Astrocyte (in vitro differentiated cells and primary cell): Measurements from ENCODE around the gene THRB. TPM values are rescaled to one million over a fixed set of nuclear protein-coding genes. Genes with fewer than 3 reads are reported as not detected.

Experiments
- DNase-seq: peaks from one replicate; pipeline ENCODE4 v3.0.0-alpha.2; 2010; ENCODE audit warnings: low read depth
- FAIRE-seq: peaks from 2 replicates; lab custom pipeline; 2011; peaks lifted over from hg19 to GRCh38; lab: Jason Lieb, UNC
- H2AFZ ChIP-seq: 2 replicates; pipeline ENCODE4 v1.6.0; 2012; ENCODE audit warnings: low read depth, low read length, inconsistent platforms
- H3K27ac ChIP-seq: 2 replicates; pipeline ENCODE4 v1.5.1; 2011; ENCODE audit warnings: low read depth, low read length, inconsistent platforms
- H3K27me3 ChIP-seq: 2 replicates; pipeline ENCODE4 v1.6.0; 2011; ENCODE audit warnings: low read length, inconsistent platforms; ENCODE audit not compliant: insufficient read depth
- H3K36me3 ChIP-seq: 2 replicates; pipeline ENCODE4 v1.5.1; 2011; ENCODE audit warnings: low read length, inconsistent platforms; ENCODE audit not compliant: insufficient read depth
- H3K4me1 ChIP-seq: 2 replicates; pipeline ENCODE4 v1.5.1; 2011; ENCODE audit warnings: low read length, inconsistent platforms; ENCODE audit not compliant: insufficient read depth
- H3K4me2 ChIP-seq: 2 replicates; pipeline ENCODE4 v1.6.0; 2012; ENCODE audit warnings: low read length, inconsistent platforms
- H3K4me3 ChIP-seq: 2 replicates; pipeline ENCODE4 v1.5.1; 2011; ENCODE audit warnings: low read depth, mild to moderate bottlenecking, low read length, inconsistent platforms; ENCODE audit not compliant: insufficient read depth
- H3K79me2 ChIP-seq: 2 replicates; pipeline ENCODE4 v1.6.0; 2012; ENCODE audit warnings: mild to moderate bottlenecking, low read length, inconsistent platforms; ENCODE audit not compliant: insufficient read depth
- H3K9ac ChIP-seq: 2 replicates; pipeline ENCODE4 v1.6.0; 2012; ENCODE audit warnings: mild to moderate bottlenecking, low read length, inconsistent platforms
- H3K9me3 ChIP-seq: 2 replicates; pipeline ENCODE4 v1.5.1; 2012; ENCODE audit warnings: low read depth, mild to moderate bottlenecking, low read length, inconsistent platforms; ENCODE audit not compliant: insufficient read depth
- H4K20me1 ChIP-seq: 2 replicates; pipeline ENCODE4 v1.6.0; 2012; ENCODE audit warnings: low read length, inconsistent platforms; ENCODE audit not compliant: insufficient read depth
- H3K27ac Mint-ChIP-seq: one replicate; pipeline ENCODE4 v1.8.0; 2021; ENCODE audit warnings: mild to moderate bottlenecking, mixed read lengths; ENCODE audit not compliant: unreplicated experiment
- H3K27me3 Mint-ChIP-seq: one replicate; pipeline ENCODE4 v1.8.0; 2021; ENCODE audit warnings: low read depth, mixed read lengths; ENCODE audit not compliant: unreplicated experiment
- H3K36me3 Mint-ChIP-seq: one replicate; pipeline ENCODE4 v1.8.0; 2021; ENCODE audit warnings: low read depth, mixed read lengths; ENCODE audit not compliant: unreplicated experiment
- H3K4me1 Mint-ChIP-seq: one replicate; pipeline ENCODE4 v1.8.0; 2021; ENCODE audit warnings: low read depth, mixed read lengths; ENCODE audit not compliant: unreplicated experiment
- H3K4me3 Mint-ChIP-seq: one replicate; pipeline ENCODE4 v1.8.0; 2021; ENCODE audit warnings: mild to moderate bottlenecking, moderate library complexity, mixed read lengths; ENCODE audit not compliant: unreplicated experiment
- H3K9me3 Mint-ChIP-seq: one replicate; pipeline ENCODE4 v1.8.0; 2021; ENCODE audit warnings: mild to moderate bottlenecking, mixed read lengths; ENCODE audit not compliant: unreplicated experiment
- EZH2 ChIP-seq: IDR thresholded peaks from 2 replicates; pipeline ENCODE4 v1.6.1; 2012; ENCODE audit warnings: mild to moderate bottlenecking, low read length, inconsistent platforms; ENCODE audit not compliant: insufficient read depth
- total RNA-seq: library from RNA; stranded (reverse); gene quantifications from 2 replicates; pipeline ENCODE4 v1.2.1, GENCODE V29; 2021
- TF ChIP-seq, protein P1 (sequence below): IDR thresholded peaks from 2 replicates; pipeline ENCODE4 v1.5.1; 2011; ENCODE audit warnings: low read depth, mild to moderate bottlenecking, inconsistent platforms, low read length, moderate library complexity; ENCODE audit not compliant: insufficient read depth

The THRB gene
- total RNA-seq, 1 donor from 2014 or later, result 8.5 TPM

GRCh38 chr3:24518990-24519367 is 24.3 kb upstream of the THRB start:
- no peak for TF ChIP-seq EZH2
- TF ChIP-seq, protein P1, sequence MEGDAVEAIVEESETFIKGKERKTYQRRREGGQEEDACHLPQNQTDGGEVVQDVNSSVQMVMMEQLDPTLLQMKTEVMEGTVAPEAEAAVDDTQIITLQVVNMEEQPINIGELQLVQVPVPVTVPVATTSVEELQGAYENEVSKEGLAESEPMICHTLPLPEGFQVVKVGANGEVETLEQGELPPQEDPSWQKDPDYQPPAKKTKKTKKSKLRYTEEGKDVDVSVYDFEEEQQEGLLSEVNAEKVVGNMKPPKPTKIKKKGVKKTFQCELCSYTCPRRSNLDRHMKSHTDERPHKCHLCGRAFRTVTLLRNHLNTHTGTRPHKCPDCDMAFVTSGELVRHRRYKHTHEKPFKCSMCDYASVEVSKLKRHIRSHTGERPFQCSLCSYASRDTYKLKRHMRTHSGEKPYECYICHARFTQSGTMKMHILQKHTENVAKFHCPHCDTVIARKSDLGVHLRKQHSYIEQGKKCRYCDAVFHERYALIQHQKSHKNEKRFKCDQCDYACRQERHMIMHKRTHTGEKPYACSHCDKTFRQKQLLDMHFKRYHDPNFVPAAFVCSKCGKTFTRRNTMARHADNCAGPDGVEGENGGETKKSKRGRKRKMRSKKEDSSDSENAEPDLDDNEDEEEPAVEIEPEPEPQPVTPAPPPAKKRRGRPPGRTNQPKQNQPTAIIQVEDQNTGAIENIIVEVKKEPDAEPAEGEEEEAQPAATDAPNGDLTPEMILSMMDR, result no peak
- Mint-ChIP-seq H3K27ac (no peak overlapping the region), H3K4me1 (peaks cover under 1% of the 10 kb centered on the region), H3K9me3 (no peaks in the 10 kb centered on the region), H3K36me3 (no peaks in the 10 kb centered on the region), H3K27me3 (peaks cover 31% of the 10 kb centered on the region), H3K4me3 (no peak overlapping the region)
- Histone ChIP-seq H3K9ac (no peak overlapping the region), H3K79me2 (no peaks in the 10 kb centered on the region), H3K4me1 (no peaks in the 10 kb centered on the region), H2AFZ (no peak overlapping the region), H3K4me2 (peak overlapping the region; percentile 4), H3K9me3 (no peaks in the 10 kb centered on the region), H3K4me3 (no peak overlapping the region), H3K27me3 (peaks cover 23% of the 10 kb centered on the region), H4K20me1 (no peaks in the 10 kb centered on the region), H3K27ac (no peak overlapping the region), H3K36me3 (no peaks in the 10 kb centered on the region)
- DNase-seq (no peak), FAIRE-seq (no peak)

- FAIRE-seq (no peak), DNase-seq (no peak)
- no peak overlapping the region for H3K27ac ChIP-seq
- no peaks in the 10 kb centered on the region for H3K36me3 Mint-ChIP-seq
- no peak overlapping the region for H3K9ac ChIP-seq
- H3K27me3 ChIP-seq, result peaks cover 6% of the 10 kb centered on the region
- no peaks in the 10 kb centered on the region for H3K79me2 ChIP-seq
- no peak overlapping the region for H3K4me2 ChIP-seq
- no peaks in the 10 kb centered on the region for H4K20me1 ChIP-seq
- no peaks in the 10 kb centered on the region for H3K9me3 ChIP-seq
- H3K4me3 Mint-ChIP-seq, result no peak overlapping the region
- H3K27ac Mint-ChIP-seq, result no peak overlapping the region
- no peaks in the 10 kb centered on the region for H3K36me3 ChIP-seq
- no peaks in the 10 kb centered on the region for H3K4me1 Mint-ChIP-seq
- H3K4me3 ChIP-seq, result no peak overlapping the region
- H3K27me3 Mint-ChIP-seq, result peaks cover 9% of the 10 kb centered on the region
- H3K9me3 Mint-ChIP-seq, result no peaks in the 10 kb centered on the region
- no peak overlapping the region for H2AFZ ChIP-seq
- no peaks in the 10 kb centered on the region for H3K4me1 ChIP-seq
- TF ChIP-seq, protein P1, result no peak
- TF ChIP-seq EZH2, result no peak
Observed at GRCh38 chr3:24514119-24514518, 19.5 kb upstream of the THRB start.

DNA sequence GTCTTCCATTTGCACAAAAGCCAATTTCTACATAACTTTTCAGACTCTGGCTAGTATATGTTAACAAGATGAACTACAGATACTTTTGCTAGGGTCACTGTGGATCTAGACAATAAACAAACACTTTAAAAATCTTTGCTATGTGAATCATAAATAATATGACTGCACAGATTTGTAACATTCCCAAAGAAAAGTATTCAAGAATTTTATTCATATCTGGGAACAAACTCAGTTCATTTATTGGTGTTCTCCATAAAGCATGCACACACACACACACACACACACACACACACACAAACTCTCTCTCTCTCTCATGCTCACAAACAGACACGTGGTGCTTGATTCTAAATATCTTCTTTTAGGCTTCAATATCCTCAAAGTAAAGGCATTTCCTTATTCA is 18.8 kb upstream of the THRB start:
- Histone ChIP-seq H3K4me2 (no peak overlapping the region), H3K4me1 (no peaks in the 10 kb centered on the region), H4K20me1 (no peaks in the 10 kb centered on the region), H3K27ac (no peak overlapping the region), H3K79me2 (no peaks in the 10 kb centered on the region), H3K9me3 (no peaks in the 10 kb centered on the region), H3K27me3 (no peaks in the 10 kb centered on the region), H3K9ac (no peak overlapping the region), H3K4me3 (no peak overlapping the region), H3K36me3 (no peaks in the 10 kb centered on the region), H2AFZ (no peak overlapping the region)
- TF ChIP-seq, protein P1, result no peak
- no peak for TF ChIP-seq EZH2
- Mint-ChIP-seq H3K36me3 (no peaks in the 10 kb centered on the region), H3K4me1 (no peaks in the 10 kb centered on the region), H3K27me3 (peaks cover 2% of the 10 kb centered on the region), H3K27ac (no peak overlapping the region), H3K4me3 (no peak overlapping the region), H3K9me3 (no peaks in the 10 kb centered on the region)
- DNase-seq (no peak), FAIRE-seq (no peak)
